GM12878 (cell line): ENCODE data around the gene ZNF341. TPM values are rescaled to one million over a fixed set of nuclear protein-coding genes. Genes with fewer than 3 reads are reported as not detected.

Experiments used
- ATAC-seq: fragments of 200-7000 bp; cut with Tn5 transposase; 3 replicates; pipeline ENCODE4 v1.9.1; 2020; ENCODE audit warnings: mild to moderate bottlenecking, moderate library complexity
- BruUV-seq: library from RNA; stranded (reverse); fragments of 400-500 nt; replicated peaks from 2 replicates; lab custom pipeline; 2021; lab: Mats Ljungman, UMichigan
- CTCF ChIA-PET: fragments of 300-600 bp; sonication (Branson Sonifier 250); formaldehyde crosslinking; extraction: SDS; loops from one replicate; lab custom pipeline; 2021; ENCODE audit warnings: inconsistent platforms; lab: Yijun Ruan, JAX
- POLR2A ChIA-PET: fragments of 350-600 bp; formaldehyde crosslinking; extraction: SDS; loops from one replicate; lab custom pipeline; 2021; ENCODE audit warnings: inconsistent platforms; lab: Charles Lee
- RAD21 ChIA-PET: fragments of 300-600 bp; sonication (Branson Sonifier 250); formaldehyde crosslinking; loops from one replicate; lab custom pipeline; 2023; ENCODE audit warnings: antibody characterized with exemption; ENCODE audit not compliant: unreplicated experiment; lab: Charles Lee
- SMC1A ChIA-PET: fragments of 300-600 bp; sonication (Branson Sonifier 250); formaldehyde crosslinking; loops from one replicate; lab custom pipeline; 2023; ENCODE audit not compliant: unreplicated experiment, uncharacterized antibody; lab: Charles Lee
- DNase-seq: peaks from one replicate; pipeline ENCODE4 v3.0.0-alpha.2; 2011; ENCODE audit warnings: low read depth, low spot score
- FAIRE-seq: peaks from 3 replicates; lab custom pipeline; 2011; peaks lifted over from hg19 to GRCh38; lab: Jason Lieb, UNC
- H2AFZ ChIP-seq: 2 replicates; pipeline ENCODE4 v1.6.0; 2011; ENCODE audit warnings: low read depth, low read length, control low read depth; ENCODE audit not compliant: control insufficient read depth
- H3K27ac ChIP-seq: 2 replicates; pipeline ENCODE4 v1.5.1; 2011; ENCODE audit warnings: control low read depth; ENCODE audit not compliant: control insufficient read depth, insufficient read depth
- H3K27me3 ChIP-seq, 2 experiments: replicated peaks in 1 of 2; 2 replicates each; pipeline versions ENCODE4 v1.6.0 to v1.6.1; 2011; ENCODE audit warnings: low read length in 1 of 2; ENCODE audit not compliant: control insufficient read depth in 2 of 2, insufficient read depth in 2 of 2
- H3K36me3 ChIP-seq, 2 experiments: 2 replicates each; pipeline ENCODE4 v1.5.1; 2011; ENCODE audit warnings: low read length in 1 of 2; ENCODE audit not compliant: control insufficient read depth in 2 of 2, insufficient read depth in 2 of 2
- H3K4me1 ChIP-seq: 2 replicates; pipeline ENCODE4 v1.6.1; 2011; ENCODE audit warnings: mild to moderate bottlenecking, low read length, moderate library complexity, mixed read lengths; ENCODE audit not compliant: control insufficient read depth, insufficient read depth
- H3K4me2 ChIP-seq: 2 replicates; pipeline ENCODE4 v1.6.0; 2011; ENCODE audit warnings: control low read depth; ENCODE audit not compliant: control insufficient read depth, insufficient read depth
- H3K4me3 ChIP-seq: fragments of 200-600 bp; sonication (generic); 2 replicates; pipeline ENCODE4 v1.5.1; 2016
- H3K79me2 ChIP-seq: 2 replicates; pipeline ENCODE4 v1.6.0; 2011; ENCODE audit warnings: low read length; ENCODE audit not compliant: control insufficient read depth, insufficient read depth
- H3K9ac ChIP-seq: 2 replicates; pipeline ENCODE4 v1.8.0; 2011; ENCODE audit warnings: low read length, control low read depth, mixed read lengths; ENCODE audit not compliant: control insufficient read depth, insufficient read depth
- H3K9me3 ChIP-seq: replicated peaks from 3 replicates; pipeline ENCODE4 v1.5.1; 2011; ENCODE audit warnings: mild to moderate bottlenecking, low read length; ENCODE audit not compliant: control insufficient read depth, insufficient read depth
- H4K20me1 ChIP-seq: 2 replicates; pipeline ENCODE4 v1.6.0; 2011; ENCODE audit not compliant: control insufficient read depth, insufficient read depth
- BHLHE40 ChIP-seq, 2 experiments: fragments of 450-650 bp in 1 of 2; IDR thresholded peaks; 2 replicates each; pipeline ENCODE4 v1.6.1; 2011 to 2017; ENCODE audit warnings: low read depth in 2 of 2, borderline replicate concordance in 1 of 2, improper control_type of control experiment in 1 of 2, low read length in 1 of 2, mild to moderate bottlenecking in 1 of 2
- BMI1 ChIP-seq: fragments of 450-650 bp; IDR thresholded peaks from 2 replicates; pipeline ENCODE4 v1.6.1; 2016; ENCODE audit warnings: mild to moderate bottlenecking, moderate library complexity, borderline replicate concordance
- CEBPZ ChIP-seq: fragments of 150-350 bp; IDR thresholded peaks from 2 replicates; pipeline ENCODE4 v1.6.1; 2016; ENCODE audit warnings: low read depth, low read length
- CHD1 ChIP-seq: IDR thresholded peaks from 2 replicates; pipeline ENCODE4 v1.6.1; 2012; ENCODE audit warnings: low read depth, low read length, improper control_type of control experiment
- DPF2 ChIP-seq: fragments of 450-650 bp; IDR thresholded peaks from 2 replicates; pipeline ENCODE4 v1.6.1; 2017; ENCODE audit warnings: mild to moderate bottlenecking
- E2F8 ChIP-seq: fragments of 450-650 bp; IDR thresholded peaks from 2 replicates; pipeline ENCODE4 v1.6.1; 2018; ENCODE audit warnings: mild to moderate bottlenecking, low read depth, moderate library complexity; ENCODE audit not compliant: partially characterized antibody
- JUNB ChIP-seq: IDR thresholded peaks from 2 replicates; pipeline ENCODE4 v1.6.1; 2016; ENCODE audit warnings: antibody characterized with exemption, mild to moderate bottlenecking
- LARP7 ChIP-seq: fragments of 450-650 bp; IDR thresholded peaks from 2 replicates; pipeline ENCODE4 v1.6.1; 2017; ENCODE audit warnings: mild to moderate bottlenecking
- POLR2A ChIP-seq: IDR thresholded peaks from 2 replicates; pipeline ENCODE4 v1.6.1; 2011; ENCODE audit warnings: low read depth, mild to moderate bottlenecking, low read length
- SP1 ChIP-seq: IDR thresholded peaks from one replicate; pipeline ENCODE4 v1.6.1; 2011; ENCODE audit warnings: low read depth, low read length
- WGBS: methylation state at CpG from one replicate; pipeline ENCODE4 v1.1.6; 2016; ENCODE audit warnings: low lambda C conversion rate; ENCODE audit not compliant: insufficient replicate concordance, insufficient coverage; ENCODE audit errors: missing lambda C conversion rate; 5-methylcytosine and 5-hydroxymethylcytosine counted together
- in situ Hi-C: fragments of 300-500 bp; cut with MboI; formaldehyde crosslinking; loops from 9 replicates; pipeline ENCODE4 v1.14.3; 2018; ENCODE audit warnings: mixed read lengths
- intact Hi-C: fragments of 100-400 bp; cut with micrococcal nuclease; formaldehyde crosslinking; loops from one replicate; pipeline ENCODE4 v1.14.2; 2022; ENCODE audit not compliant: unreplicated experiment
- polyA plus RNA-seq, 11 experiments: library from polyadenylated mRNA; depleted of rRNA in 4 of 11; unstranded in 6 of 11; stranded (reverse) in 5 of 11; fragments of >200 nt; fragmentation: Nextera tagmentation in 4 of 11; fragmentation: Illumina TruSeq in 1 of 11; extraction: Ambion mirVana in 4 of 11; extraction: Trizol in 1 of 11; gene quantifications; 1 replicate in 1 of 11; 2 replicates in 10 of 11; pipeline versions ENCODE4 v1.2.1 to v1.2.3, GENCODE V29; 2011 to 2016; ENCODE audit warnings: inconsistent platforms in 2 of 11, missing spikeins in 2 of 11, low read depth in 1 of 11
- total RNA-seq, 4 experiments: library from RNA; depleted of rRNA in 3 of 4; stranded (reverse); fragments of >200 nt in 3 of 4; fragmentation: Illumina TruSeq in 1 of 4; extraction: Trizol in 1 of 4; gene quantifications; 2 replicates each; pipeline versions ENCODE4 v1.2.1 to v1.2.3, GENCODE V29; 2013 to 2021
- TF ChIP-seq, protein P1 (sequence below): fragments of 150-350 bp; IDR thresholded peaks from 2 replicates; pipeline ENCODE4 v1.6.1; 2014; ENCODE audit warnings: mild to moderate bottlenecking, low read depth, low read length
- TF ChIP-seq, protein P2 (sequence below): IDR thresholded peaks from 2 replicates; pipeline ENCODE4 v1.6.1; 2012; ENCODE audit warnings: low read depth, low read length, improper control_type of control experiment

ZNF341 gene
- total and polyA plus RNA-seq, 10 of the 15 experiments (the other 5 are each of a cell fraction or from before 2014, with no cell fraction given) = 0.18 to 5.0 (median 2.6) TPM

DNA sequence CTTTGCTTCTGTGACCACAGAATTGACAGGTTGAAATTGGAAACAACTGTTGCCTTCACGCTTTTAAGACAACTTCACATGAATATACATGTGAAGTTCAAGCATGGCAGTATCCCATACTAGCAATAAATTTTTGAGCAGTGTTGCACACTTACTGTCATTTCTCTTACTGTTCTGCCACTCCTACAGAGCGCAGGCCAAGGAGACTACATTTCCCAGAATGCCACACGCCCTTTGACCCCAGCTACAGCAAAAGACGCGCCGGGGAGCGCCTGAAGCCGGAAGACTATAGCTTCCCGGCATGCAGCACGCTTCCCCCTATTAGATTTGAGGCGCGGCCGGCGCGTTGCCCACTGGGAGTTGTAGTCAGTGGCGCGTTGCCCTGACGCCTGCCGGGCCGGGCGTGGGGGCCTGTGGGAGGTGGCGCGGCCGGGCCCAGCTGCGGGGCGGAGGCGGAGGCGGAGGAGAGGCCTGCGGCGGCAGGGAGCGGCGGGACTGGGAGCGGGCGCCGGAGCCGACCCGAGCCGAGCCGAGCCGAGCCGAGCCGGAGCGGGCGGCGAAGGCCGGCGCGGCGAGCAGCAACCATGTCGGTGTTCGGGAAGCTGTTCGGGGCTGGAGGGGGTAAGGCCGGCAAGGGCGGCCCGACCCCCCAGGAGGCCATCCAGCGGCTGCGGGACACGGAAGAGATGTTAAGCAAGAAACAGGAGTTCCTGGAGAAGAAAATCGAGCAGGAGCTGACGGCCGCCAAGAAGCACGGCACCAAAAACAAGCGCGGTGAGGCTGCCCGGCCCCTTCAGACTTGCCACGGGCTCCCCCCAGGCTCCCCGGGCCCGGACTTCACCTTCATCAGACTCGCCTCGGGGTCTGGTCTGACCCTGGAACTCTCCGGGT lies 79.3 kb downstream of the ZNF341 start, which contains the start of gene CHMP4B:
Gene CHMP4B, plus strand, starts transcription at position 464 of the 891 bp plus-strand sequence. Its CDS starts 121 bp downstream, at position 585.
- in situ Hi-C loops = no loop called here
- ATAC-seq (peak; percentile 95), DNase-seq (peak; percentile 87), FAIRE-seq (peak; percentile 90)
- H3K36me3 ChIP-seq = 0 out of 4 replicates have a peak, but pooled peaks cover 0 to 2% of the 10 kb centered on the region in 2 experiments
- H3K9me3 ChIP-seq = no peaks in the 10 kb centered on the region
- WGBS = 2% methylated on average over 52 of the region's 71 CpGs
- H3K4me1 ChIP-seq = peaks cover 4% of the 10 kb centered on the region; the same call in 1 of the 2 replicates
- H3K27ac ChIP-seq = peak within 1 kb of the TSS; percentile 90
- H3K4me2 ChIP-seq = peak within 1 kb of the TSS; percentile 82
- H4K20me1 ChIP-seq = no peaks in the 10 kb centered on the region; the same call in 1 of the 2 replicates
- intact Hi-C loops = loop anchor here (1.0 to 5.0 kb wide), 3 partner anchors 32 to 125 kb away; partner anchors contain the start of genes E2F1 and ZNF341
- peaks cover 46% of the 10 kb centered on the region for H3K79me2 ChIP-seq
- peak within 1 kb of the TSS; percentile 31 for H2AFZ ChIP-seq
- ChIA-PET SMC1A (interaction anchor here (0.6 to 6.3 kb wide), 10 partner anchors 8 to 81 kb away, joined by 3 to 26 read pairs (median 5); no protein-coding TSS in a partner anchor), POLR2A (interaction anchor here (0.7 to 2.1 kb wide), 11 partner anchors 9 to 301 kb away, joined by 3 to 14 read pairs (median 4); partner anchors contain the start of genes EIF2S2, PXMP4, RALY and ZNF341), RAD21 (interaction anchor here (0.7 to 2.7 kb wide), 8 partner anchors 8 to 302 kb away, joined by 3 to 10 read pairs (median 4); partner anchors contain the start of genes PXMP4 and ZNF341), CTCF (interaction anchor here (1.0 to 3.2 kb wide), 8 partner anchors 12 to 144 kb away, joined by 3 to 19 read pairs (median 3); partner anchors contain the start of gene ACTL10)
- H3K9ac ChIP-seq = peak within 1 kb of the TSS; percentile 96
- peak within 1 kb of the TSS; percentile 97 for H3K4me3 ChIP-seq
- no TSS peak for BruUV-seq
- H3K27me3 ChIP-seq = no peaks in the 10 kb centered on the region
- no peak for TF ChIP-seq JUNB
- peak; percentile 95 for TF ChIP-seq LARP7
- no peak for TF ChIP-seq CEBPZ
- no peak for TF ChIP-seq CHD1
- TF ChIP-seq E2F8 = peak; percentile 88
- TF ChIP-seq, protein P1, sequence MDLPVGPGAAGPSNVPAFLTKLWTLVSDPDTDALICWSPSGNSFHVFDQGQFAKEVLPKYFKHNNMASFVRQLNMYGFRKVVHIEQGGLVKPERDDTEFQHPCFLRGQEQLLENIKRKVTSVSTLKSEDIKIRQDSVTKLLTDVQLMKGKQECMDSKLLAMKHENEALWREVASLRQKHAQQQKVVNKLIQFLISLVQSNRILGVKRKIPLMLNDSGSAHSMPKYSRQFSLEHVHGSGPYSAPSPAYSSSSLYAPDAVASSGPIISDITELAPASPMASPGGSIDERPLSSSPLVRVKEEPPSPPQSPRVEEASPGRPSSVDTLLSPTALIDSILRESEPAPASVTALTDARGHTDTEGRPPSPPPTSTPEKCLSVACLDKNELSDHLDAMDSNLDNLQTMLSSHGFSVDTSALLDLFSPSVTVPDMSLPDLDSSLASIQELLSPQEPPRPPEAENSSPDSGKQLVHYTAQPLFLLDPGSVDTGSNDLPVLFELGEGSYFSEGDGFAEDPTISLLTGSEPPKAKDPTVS = peak; percentile 64; the same call in 1 of the 2 replicates
- TF ChIP-seq SP1 = peak; percentile 42
- TF ChIP-seq, protein P2, sequence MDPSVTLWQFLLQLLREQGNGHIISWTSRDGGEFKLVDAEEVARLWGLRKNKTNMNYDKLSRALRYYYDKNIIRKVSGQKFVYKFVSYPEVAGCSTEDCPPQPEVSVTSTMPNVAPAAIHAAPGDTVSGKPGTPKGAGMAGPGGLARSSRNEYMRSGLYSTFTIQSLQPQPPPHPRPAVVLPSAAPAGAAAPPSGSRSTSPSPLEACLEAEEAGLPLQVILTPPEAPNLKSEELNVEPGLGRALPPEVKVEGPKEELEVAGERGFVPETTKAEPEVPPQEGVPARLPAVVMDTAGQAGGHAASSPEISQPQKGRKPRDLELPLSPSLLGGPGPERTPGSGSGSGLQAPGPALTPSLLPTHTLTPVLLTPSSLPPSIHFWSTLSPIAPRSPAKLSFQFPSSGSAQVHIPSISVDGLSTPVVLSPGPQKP = peak; percentile 79
- peak; percentile 78 for TF ChIP-seq DPF2
- no peak for TF ChIP-seq BMI1
- TF ChIP-seq POLR2A = peak; percentile 73
- TF ChIP-seq BHLHE40 (IDR thresholded peaks at IDR 0.05; ENCODE audit: borderline replicate concordance in 1 of 2, low read depth in 2 of 2, low read length in 1 of 2) = peak; percentile 30 to 76; a peak in 3 of 4 replicates
